A549 treated with Hydrocortisone at 1 μM for 4 hours (cell line): ENCODE measurements around the gene ROS1. TPM values are rescaled to one million over a fixed set of nuclear protein-coding genes. Genes with fewer than 3 reads are reported as not detected.

ENCODE experiments used
- total RNA-seq: library from RNA; stranded (reverse); fragments of 200-300 nt; extraction: Qiagen RNA extraction; gene quantifications from 5 replicates; pipeline ENCODE4 v1.2.3, GENCODE V29; 2022

The ROS1 gene
- total RNA-seq, result 0.17 to 0.29 TPM (median 0.21 TPM) in 5 replicates

GRCh38 chr6:117425431-117426153 is at the start of gene ROS1:
ROS1 (minus strand) TSS chr6:117425942; CDS start chr6:117425656, 286 bp downstream.

GRCh38 chr6:117265410-117266256 is 160.1 kb downstream of the ROS1 start, which contains the start of gene VGLL2:
VGLL2 (plus strand) TSS chr6:117265558; CDS start chr6:117265764, 206 bp downstream.

Other genes starting within 250 kb of the ROS1 start
- gene VGLL2, start 160.4 kb downstream of the ROS1 start, total RNA-seq, result not detected in 5 replicates
- gene DCBLD1, start 56.7 kb upstream of the ROS1 start, total RNA-seq, result 23.9 to 31.0 TPM (median 27.9 TPM) in 5 replicates
- gene GOPC, start 176.6 kb upstream of the ROS1 start, total RNA-seq, result 14.0 to 21.9 TPM (median 16.2 TPM) in 5 replicates
- gene NUS1, start 249.5 kb upstream of the ROS1 start, total RNA-seq, result 24.0 to 29.4 TPM (median 26.3 TPM) in 5 replicates